Muscle layer of colon (tissue), 2 donors: ENCODE measurements around the gene OSBPL6.

Source experiments
- H3K27ac ChIP-seq: one replicate; pipeline ENCODE4 v1.7.0; 2013; ENCODE audit warnings: low read depth, mild to moderate bottlenecking, low read length, moderate library complexity
- H3K27me3 ChIP-seq, 2 donors: one replicate each; pipeline ENCODE4 v1.7.0; 2013; ENCODE audit warnings: low read length in 2 of 2, mild to moderate bottlenecking in 2 of 2; ENCODE audit not compliant: insufficient read depth in 2 of 2, control insufficient read depth in 1 of 2
- H3K36me3 ChIP-seq: one replicate; pipeline ENCODE4 v1.7.0; 2013; ENCODE audit warnings: mild to moderate bottlenecking, low read length; ENCODE audit not compliant: insufficient read depth
- H3K4me1 ChIP-seq: one replicate; pipeline ENCODE4 v1.7.0; 2013; ENCODE audit warnings: mild to moderate bottlenecking, low read length; ENCODE audit not compliant: insufficient read depth
- H3K4me3 ChIP-seq, 2 donors: one replicate each; pipeline ENCODE4 v1.7.0; 2013; ENCODE audit warnings: low read length in 2 of 2, low read depth in 1 of 2, mild to moderate bottlenecking in 1 of 2, moderate library complexity in 1 of 2
- H3K9ac ChIP-seq: one replicate; pipeline ENCODE4 v1.7.0; 2013; ENCODE audit warnings: low read length
- H3K9me3 ChIP-seq: one replicate; pipeline ENCODE4 v1.7.0; 2013; ENCODE audit warnings: mild to moderate bottlenecking, low read length
- donor health status: abdominal sarcoma.
- donor health status: Adenocarcinoma of cecum.

Gene OSBPL6

DNA sequence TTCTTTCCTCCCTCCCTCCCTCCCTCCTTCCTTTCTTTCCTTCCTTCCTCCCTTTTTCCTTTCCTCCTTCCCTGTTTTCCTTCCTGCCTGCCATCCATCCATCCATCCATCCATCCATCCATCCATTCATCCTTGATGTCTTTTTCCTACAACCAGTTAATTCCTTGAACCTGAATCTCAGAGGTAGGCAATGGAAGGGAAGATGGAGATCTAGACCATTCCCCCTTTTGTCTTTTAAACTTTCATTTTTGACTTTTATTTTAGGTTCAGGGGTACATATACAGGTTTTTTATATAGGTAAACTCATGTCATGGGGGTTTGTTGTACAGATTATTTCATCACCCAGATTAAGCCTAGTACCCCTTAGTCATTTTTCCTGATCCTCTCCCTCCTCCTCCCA, 97.4 kb downstream of the OSBPL6 start:
- Histone ChIP-seq H3K27me3 (no peaks in the 10 kb centered on the region), H3K4me1 (no peaks in the 10 kb centered on the region), H3K36me3 (no peaks in the 10 kb centered on the region), H3K9me3 (no peaks in the 10 kb centered on the region), H3K4me3 (no peak overlapping the region), H3K9ac (no peak overlapping the region), H3K27ac (no peak overlapping the region)

DNA sequence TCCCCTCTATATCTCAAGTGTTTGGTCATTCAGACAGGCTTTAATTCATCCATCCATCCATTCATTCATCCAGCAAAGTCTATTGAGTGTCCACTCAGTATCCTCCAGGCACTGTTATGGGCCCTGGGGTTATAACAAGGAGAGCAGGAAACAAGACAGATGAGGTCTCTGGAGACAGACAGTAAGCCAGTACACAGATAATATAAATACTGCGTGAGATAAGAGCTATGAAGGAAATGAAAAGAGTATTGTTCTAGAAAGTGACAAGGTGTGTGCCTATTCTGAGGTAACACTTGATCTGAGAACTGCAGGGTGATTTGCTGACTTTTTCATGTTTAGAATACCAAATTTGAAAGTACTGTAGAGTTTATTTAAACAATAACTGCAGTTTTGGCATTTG, 98.3 kb downstream of the OSBPL6 start:
- H3K36me3 ChIP-seq: no peaks in the 10 kb centered on the region
- no peaks in the 10 kb centered on the region for H3K4me1 ChIP-seq
- H3K4me3 ChIP-seq: no peak overlapping the region
- H3K9me3 ChIP-seq: no peaks in the 10 kb centered on the region
- H3K9ac ChIP-seq: no peak overlapping the region
- no peaks in the 10 kb centered on the region for H3K27me3 ChIP-seq
- no peak overlapping the region for H3K27ac ChIP-seq

DNA sequence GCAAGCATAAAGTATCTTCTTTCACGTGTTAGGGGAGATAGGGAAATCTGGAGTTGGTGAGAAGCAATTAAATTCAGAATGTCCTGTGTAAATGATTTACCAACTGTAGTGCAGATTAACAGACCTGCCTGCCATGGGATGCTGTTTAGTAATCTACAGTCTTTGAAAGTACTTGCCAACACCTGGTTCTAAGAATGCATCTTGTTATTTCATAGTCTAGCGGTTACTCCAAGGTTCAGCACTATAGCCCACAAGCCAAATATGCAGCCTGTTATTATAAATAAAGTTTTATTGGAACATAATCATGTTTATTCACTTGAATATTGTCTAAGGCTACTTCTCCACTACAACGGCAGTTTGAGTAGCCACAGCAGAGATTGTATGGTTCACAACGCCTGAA, 100.8 kb downstream of the OSBPL6 start:
- Histone ChIP-seq H3K4me1 (no peaks in the 10 kb centered on the region), H3K27ac (no peak overlapping the region), H3K36me3 (no peaks in the 10 kb centered on the region), H3K4me3 (no peak overlapping the region), H3K9me3 (no peaks in the 10 kb centered on the region), H3K27me3 (no peaks in the 10 kb centered on the region), H3K9ac (no peak overlapping the region)

DNA sequence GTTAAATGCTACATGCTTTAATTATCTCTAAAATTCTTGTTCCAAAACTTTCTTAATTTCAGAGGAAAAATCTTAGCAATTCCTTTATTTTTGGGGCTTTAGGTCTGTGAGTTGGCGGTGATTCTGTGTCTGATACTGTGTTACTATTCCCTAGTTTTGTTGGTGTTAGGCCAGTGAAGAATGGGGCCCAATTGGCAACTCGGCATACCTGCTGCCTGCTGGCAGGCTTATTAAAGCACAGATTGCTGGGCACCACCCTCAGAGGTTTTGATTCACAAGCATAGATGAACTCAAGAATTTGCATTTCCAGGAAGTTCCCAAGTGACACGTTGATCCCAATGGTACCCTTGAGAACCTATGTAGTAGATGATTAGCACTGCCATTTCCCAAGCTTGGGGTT, 101.6 kb downstream of the OSBPL6 start:
- Histone ChIP-seq H3K4me3 (no peak overlapping the region), H3K27me3 (no peaks in the 10 kb centered on the region), H3K9ac (no peak overlapping the region), H3K27ac (no peak overlapping the region), H3K4me1 (no peaks in the 10 kb centered on the region), H3K36me3 (no peaks in the 10 kb centered on the region), H3K9me3 (no peaks in the 10 kb centered on the region)

DNA sequence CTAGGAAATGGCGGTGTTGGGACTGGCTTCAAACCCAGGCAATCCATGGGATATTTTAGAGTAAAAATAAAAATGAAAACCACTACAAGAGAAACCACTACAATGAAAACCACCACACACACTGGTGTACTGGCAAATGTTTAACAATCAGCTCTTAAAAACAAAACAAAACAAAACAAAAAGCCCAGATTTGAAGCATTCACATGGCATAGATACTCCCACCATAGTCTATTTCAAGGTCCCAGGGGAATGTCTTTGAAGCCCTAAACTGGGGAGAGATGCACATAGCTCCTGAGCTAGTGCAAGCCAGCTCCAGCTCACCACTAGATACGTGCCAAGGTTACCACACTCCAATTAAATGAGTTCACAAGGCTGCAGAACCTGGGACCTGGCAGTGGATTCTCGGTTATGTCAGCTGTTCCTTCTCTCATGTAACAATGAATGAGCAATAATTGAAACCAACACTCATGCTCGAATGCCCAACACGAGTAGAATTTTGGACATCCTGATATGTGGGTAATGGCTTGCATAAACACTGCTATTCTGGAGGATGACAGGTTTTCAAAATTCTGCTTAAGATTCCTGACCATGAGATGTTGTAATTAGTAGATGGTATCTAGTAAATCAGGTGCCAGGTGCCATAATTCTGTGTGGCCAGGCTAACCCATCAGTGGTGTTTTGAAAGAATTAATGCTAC, 102.2 kb downstream of the OSBPL6 start:
- Histone ChIP-seq H3K27ac (no peak overlapping the region), H3K36me3 (no peaks in the 10 kb centered on the region), H3K27me3 (no peaks in the 10 kb centered on the region), H3K9ac (no peak overlapping the region), H3K4me1 (no peaks in the 10 kb centered on the region), H3K9me3 (no peaks in the 10 kb centered on the region), H3K4me3 (no peak overlapping the region)

DNA sequence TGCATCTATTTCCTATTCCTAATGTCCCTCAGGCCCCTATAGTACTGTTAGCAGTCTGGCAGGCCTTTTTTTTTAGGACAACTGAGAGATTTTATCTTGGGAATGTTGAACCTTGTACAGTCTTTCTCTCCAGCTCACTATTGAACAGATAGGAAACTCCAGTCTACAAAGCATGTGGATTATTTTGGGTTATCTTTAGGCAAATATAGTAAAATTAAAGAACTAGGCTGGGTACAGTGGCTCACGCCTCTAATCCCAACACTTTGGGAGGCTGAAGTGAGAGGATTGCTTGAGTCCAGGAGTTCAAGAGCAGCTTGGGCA, 102.7 kb downstream of the OSBPL6 start:
- no peak overlapping the region for H3K9ac ChIP-seq
- H3K27ac ChIP-seq: no peak overlapping the region
- H3K4me1 ChIP-seq: no peaks in the 10 kb centered on the region
- H3K9me3 ChIP-seq: no peaks in the 10 kb centered on the region
- no peaks in the 10 kb centered on the region for H3K27me3 ChIP-seq
- no peak overlapping the region for H3K4me3 ChIP-seq
- no peaks in the 10 kb centered on the region for H3K36me3 ChIP-seq

DNA sequence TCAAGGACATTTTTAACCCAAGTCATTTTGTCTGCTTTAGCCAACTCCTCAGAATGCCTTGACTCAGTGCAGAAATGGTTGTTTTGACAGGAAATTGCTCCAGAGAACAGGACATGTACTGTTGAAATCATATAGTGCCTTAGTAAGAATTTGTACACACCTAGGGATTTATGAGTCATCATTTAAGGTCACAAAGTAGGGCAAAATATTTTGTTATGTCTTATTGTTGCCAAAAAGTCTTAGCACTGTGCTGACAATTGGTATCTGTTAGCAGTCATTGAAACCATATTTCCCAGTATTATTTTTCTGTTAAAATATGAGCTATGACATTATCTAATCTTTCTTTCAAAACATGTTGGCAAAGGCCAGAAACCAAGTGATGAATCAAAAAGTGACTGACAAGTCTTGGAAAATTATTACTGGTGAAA, 104.5 kb downstream of the OSBPL6 start:
- H3K36me3 ChIP-seq: no peaks in the 10 kb centered on the region
- H3K27ac ChIP-seq: no peak overlapping the region
- H3K27me3 ChIP-seq: no peaks in the 10 kb centered on the region
- no peak overlapping the region for H3K4me3 ChIP-seq
- H3K9ac ChIP-seq: no peak overlapping the region
- H3K4me1 ChIP-seq: no peaks in the 10 kb centered on the region
- no peaks in the 10 kb centered on the region for H3K9me3 ChIP-seq

DNA sequence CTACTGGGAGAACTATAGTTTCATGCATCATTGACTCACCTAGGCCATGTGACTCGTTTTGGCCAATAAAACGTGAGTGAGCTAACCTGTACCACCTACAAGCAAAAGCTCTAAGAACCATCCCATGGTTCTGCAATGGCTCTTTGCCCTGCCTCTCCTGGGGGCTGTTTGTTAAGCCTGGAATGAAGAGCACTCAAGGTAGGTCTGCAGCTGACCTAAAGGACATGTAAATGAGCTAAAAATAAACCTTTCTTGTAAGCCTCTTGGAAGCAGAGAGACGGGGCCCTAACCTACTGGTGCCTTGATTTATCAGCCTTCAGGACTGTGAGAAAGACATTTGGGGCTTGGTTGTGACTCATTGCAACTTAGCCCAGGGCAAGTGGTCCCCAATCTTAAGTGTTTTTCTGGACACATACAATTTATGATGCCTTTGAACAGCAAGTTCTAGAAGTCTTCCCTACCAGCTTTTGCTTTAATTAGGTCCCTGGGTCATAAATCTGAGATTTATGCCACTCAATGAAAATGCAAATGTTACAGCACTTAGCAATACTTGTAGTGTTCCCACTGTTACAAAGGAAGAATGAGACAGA, 107.4 kb downstream of the OSBPL6 start:
- H3K27ac ChIP-seq: no peak overlapping the region
- no peak overlapping the region for H3K9ac ChIP-seq
- no peaks in the 10 kb centered on the region for H3K9me3 ChIP-seq
- H3K27me3 ChIP-seq: no peaks in the 10 kb centered on the region
- H3K36me3 ChIP-seq: no peaks in the 10 kb centered on the region
- no peak overlapping the region for H3K4me3 ChIP-seq
- no peaks in the 10 kb centered on the region for H3K4me1 ChIP-seq

DNA sequence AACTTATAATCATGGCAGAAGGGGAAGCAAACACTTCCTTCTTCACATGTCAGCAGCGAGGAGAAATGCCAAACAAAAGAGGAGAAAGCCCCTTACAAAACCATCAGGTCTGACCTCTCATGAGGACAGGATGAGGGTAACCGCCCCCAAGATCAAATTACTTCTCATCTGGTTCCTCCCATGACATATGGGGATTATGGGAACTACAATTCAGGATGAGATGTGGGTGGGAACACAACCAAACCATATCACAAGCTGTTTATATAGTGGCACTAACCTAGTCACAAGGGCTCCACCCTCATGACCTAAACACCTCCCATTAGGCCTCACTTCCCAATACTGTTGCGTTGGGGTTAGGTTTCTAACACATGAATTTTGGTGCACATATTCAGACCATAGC, 110.0 kb downstream of the OSBPL6 start:
- Histone ChIP-seq H3K27ac (no peak overlapping the region), H3K27me3 (no peaks in the 10 kb centered on the region), H3K9ac (no peak overlapping the region), H3K9me3 (no peaks in the 10 kb centered on the region), H3K4me3 (no peak overlapping the region), H3K4me1 (no peaks in the 10 kb centered on the region), H3K36me3 (no peaks in the 10 kb centered on the region)

DNA sequence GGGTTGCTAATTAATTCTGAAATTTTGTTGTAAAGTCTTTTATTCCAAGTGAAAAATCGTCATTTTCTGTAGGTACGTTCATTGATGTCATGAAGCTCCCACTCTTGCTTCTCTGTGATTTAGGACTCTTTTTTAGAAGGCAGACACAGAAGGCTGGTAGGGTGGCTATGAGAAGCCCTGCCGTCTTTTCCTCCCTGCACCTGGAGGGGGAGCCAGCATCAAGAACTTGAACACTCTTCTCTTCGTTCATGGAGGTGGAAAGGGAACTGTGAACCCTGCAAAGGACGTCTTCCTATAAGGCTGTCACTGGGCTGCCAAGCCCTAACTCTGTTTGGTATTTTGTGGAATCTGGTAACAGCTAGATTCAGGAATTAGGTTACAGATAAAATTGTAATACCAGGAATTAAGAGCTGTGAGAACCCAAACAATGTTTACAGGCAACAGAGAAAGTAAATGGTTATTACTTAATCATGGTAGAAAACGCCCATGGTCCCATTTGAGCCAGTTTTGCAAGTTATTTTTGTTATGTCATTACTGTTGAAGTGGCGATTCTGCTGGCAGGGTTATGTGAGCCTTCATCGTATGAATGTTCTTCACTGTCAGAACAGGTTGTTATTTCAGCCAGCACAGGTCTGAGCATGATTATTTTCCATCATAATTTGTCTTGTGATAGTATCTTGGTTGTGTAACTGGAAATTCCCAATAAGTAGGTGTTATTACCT, 112.2 kb downstream of the OSBPL6 start:
- Histone ChIP-seq H3K4me1 (no peaks in the 10 kb centered on the region), H3K9me3 (no peaks in the 10 kb centered on the region), H3K4me3 (no peak overlapping the region), H3K9ac (no peak overlapping the region), H3K27ac (no peak overlapping the region), H3K27me3 (no peaks in the 10 kb centered on the region), H3K36me3 (no peaks in the 10 kb centered on the region)

DNA sequence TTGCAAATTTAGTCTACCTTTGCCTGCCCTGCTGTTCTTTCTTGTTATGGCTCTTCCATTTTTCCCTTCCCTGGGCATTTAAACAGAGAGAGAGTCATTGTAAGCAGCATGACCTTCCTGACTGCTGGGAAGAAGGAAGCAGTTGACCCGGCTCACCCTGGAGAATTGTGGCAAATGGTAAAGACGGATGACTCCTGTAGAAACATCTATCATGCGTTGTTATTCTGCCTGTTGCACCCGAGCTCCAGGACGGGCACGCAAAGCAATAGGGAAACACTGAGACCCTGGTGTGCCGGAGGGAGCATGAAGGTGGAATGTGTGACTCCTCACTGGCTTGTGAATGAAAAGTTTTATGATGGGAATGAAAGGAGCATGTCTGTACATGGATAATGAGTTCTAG, 113.3 kb downstream of the OSBPL6 start:
- H3K9ac ChIP-seq: no peak overlapping the region
- H3K27ac ChIP-seq: no peak overlapping the region
- H3K27me3 ChIP-seq: no peaks in the 10 kb centered on the region
- no peak overlapping the region for H3K4me3 ChIP-seq
- H3K4me1 ChIP-seq: no peaks in the 10 kb centered on the region
- no peaks in the 10 kb centered on the region for H3K9me3 ChIP-seq
- no peaks in the 10 kb centered on the region for H3K36me3 ChIP-seq

DNA sequence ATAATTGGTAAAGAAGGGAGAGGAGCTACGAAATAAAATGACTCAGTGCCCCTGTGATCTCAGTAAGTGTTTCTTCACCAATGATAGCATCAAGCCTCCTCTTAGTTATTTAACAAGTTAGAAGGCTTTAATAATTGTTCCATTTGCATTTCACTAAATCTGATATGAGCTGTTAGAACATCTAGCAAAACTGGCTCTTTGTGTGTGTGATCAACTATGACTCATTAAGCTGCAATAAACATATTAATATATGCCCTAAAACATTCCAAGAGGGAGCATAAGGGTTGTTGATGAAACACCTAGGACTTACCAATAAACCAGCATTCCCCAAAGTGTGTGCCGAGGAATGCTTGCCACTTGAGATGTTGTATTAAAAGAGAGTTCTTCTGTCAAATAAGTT, 115.2 kb downstream of the OSBPL6 start:
- Histone ChIP-seq H3K36me3 (no peaks in the 10 kb centered on the region), H3K9me3 (no peaks in the 10 kb centered on the region), H3K27ac (no peak overlapping the region), H3K27me3 (no peaks in the 10 kb centered on the region), H3K9ac (no peak overlapping the region), H3K4me3 (no peak overlapping the region), H3K4me1 (no peaks in the 10 kb centered on the region)
